Left lung (tissue), 10 donors: ENCODE results near the gene CD300LD. TPM values are rescaled to one million over a fixed set of nuclear protein-coding genes. Genes with fewer than 3 reads are reported as not detected.
"Not testable (repeated sequence)": the region's sequence is repeated elsewhere in the genome, so short reads cannot be mapped to it uniquely, and the experiment has no call there.

Experiments
- ATAC-seq: fragments of 200-7000 bp; cut with Tn5 transposase; one replicate; pipeline ENCODE4 v1.9.1; 2020; ENCODE audit warnings: moderate library complexity
- DNase-seq, 4 donors: peaks; one replicate each; pipeline ENCODE4 v3.0.0-alpha.2; 2013 to 2020
- H3K27ac ChIP-seq, 2 donors: fragments of 200-600 bp; sonication (generic) in 1 of 2; one replicate each; pipeline versions ENCODE4 v1.5.0 to v1.8.0; 2020 to 2021
- H3K27me3 ChIP-seq, 2 donors: fragments of 200-600 bp; sonication (generic) in 1 of 2; one replicate each; pipeline versions ENCODE4 v1.5.0 to v1.8.0; 2020 to 2021
- H3K36me3 ChIP-seq, 2 donors: fragments of 200-600 bp; sonication (generic) in 1 of 2; one replicate each; pipeline versions ENCODE4 v1.5.0 to v1.8.0; 2020 to 2021
- H3K4me1 ChIP-seq, 2 donors: fragments of 200-600 bp; one replicate each; pipeline ENCODE4 v1.8.0; 2021
- H3K4me3 ChIP-seq, 2 donors: fragments of 200-600 bp; sonication (generic) in 1 of 2; one replicate each; pipeline versions ENCODE4 v1.5.0 to v1.8.0; 2020 to 2021; ENCODE audit warnings: mild to moderate bottlenecking in 1 of 2
- H3K9me3 ChIP-seq, 2 donors: fragments of 200-600 bp; sonication (generic) in 1 of 2; one replicate each; pipeline versions ENCODE4 v1.5.0 to v1.8.0; 2020 to 2021
- intact Hi-C, 2 donors: fragments of 100-400 bp; cut with DNase I; formaldehyde crosslinking; loops; one replicate each; pipeline versions ENCODE4 v1.11.2 to v1.14.2; 2022
- polyA plus RNA-seq, 6 donors: library from polyadenylated mRNA; unstranded; fragments of 120-200 nt; gene quantifications; one replicate each; pipeline ENCODE4 v1.2.1, GENCODE V29; 2013; ENCODE audit not compliant: insufficient read length in 6 of 6
- total RNA-seq, 2 donors: library from RNA; stranded (reverse); fragmentation: NEBNext Ultra II Directional; extraction: Animal tissue kit (Norgen Biotek cat#: 25700); gene quantifications; one replicate each; pipeline ENCODE4 v1.2.1, GENCODE V29; 2021
- TF ChIP-seq, protein P1 (sequence below), 2 donors: fragments of 200-600 bp; sonication (generic) in 1 of 2; IDR thresholded peaks; one replicate each; pipeline versions ENCODE4 v1.5.0 to v1.8.0; 2021; ENCODE audit warnings: antibody characterized with exemption in 2 of 2
- donor health status: DM: no; HTN: yes; CAD: no.
- donor health status: DM: no; HTN: no; CAD: no.

Gene CD300LD
- total and polyA plus RNA-seq, 8 donors: 0.29 TPM; not detected in 7

DNA sequence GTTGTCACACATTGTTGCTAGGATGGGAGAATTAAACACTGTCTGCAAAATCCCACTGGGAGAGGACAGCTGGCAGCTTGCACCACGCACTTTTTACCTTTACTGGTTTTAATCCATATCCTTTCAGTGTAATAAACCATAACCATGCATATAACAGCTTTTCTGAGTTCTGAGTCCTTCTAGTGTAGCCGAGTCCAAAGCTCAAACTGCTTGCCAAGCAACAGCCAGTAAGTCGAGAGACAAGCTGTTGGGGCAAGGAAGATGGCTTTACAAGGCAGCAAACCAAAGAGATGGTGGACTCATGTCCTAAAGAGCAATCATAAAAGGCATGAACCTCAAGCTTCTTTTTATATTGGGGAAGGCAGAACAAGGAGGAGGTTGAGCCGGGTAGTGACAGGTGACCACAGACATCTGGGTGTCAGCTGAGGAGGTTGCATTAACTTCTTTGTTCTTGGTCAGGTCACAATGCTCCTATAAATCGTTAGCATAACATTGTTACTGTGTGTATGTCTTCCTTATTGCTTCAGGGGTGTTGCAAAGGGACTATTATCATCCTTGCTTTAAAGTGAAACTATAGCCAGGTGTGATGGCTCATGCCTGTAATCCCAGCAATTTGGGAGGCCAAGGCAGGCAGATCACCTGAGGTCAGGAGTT is 17.5 kb downstream of the CD300LD start:
- intact Hi-C loops: no loop called here
- H3K36me3 ChIP-seq: no peaks in the 10 kb centered on the region

DNA sequence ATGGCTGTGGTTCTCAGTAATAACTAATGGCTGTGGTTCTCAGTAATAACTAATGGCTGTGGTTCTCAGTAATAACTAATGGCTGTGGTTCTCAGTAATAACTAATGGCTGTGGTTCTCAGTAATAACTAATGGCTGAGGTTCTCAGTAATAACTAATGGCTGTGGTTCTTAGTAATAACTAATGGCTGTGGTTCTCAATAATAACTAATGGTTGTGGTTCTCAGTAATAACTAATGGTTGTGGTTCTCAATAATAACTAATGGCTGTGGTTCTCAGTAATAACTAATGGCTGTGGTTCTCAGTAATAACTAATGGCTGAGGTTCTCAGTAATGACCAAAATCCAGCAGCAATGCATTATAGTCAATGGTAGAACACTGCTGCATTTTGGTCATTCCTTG is 18.4 kb downstream of the CD300LD start:
- H3K27me3 ChIP-seq: peaks cover 0 to 48% of the 10 kb centered on the region in 2 donors
- H3K27ac ChIP-seq, H3K36me3 ChIP-seq, H3K4me3 ChIP-seq, intact Hi-C loops, DNase-seq, ATAC-seq, H3K9me3 ChIP-seq: not testable (repeated sequence)
- H3K4me1 ChIP-seq: peaks cover 0 to 15% of the 10 kb centered on the region in 2 donors

More for the DNA sequence above, 17.5 kb downstream of the CD300LD start:
- Histone ChIP-seq H3K9me3 (no peaks in the 10 kb centered on the region), H3K27me3 (peaks cover 0 to 45% of the 10 kb centered on the region in 2 donors), H3K27ac (no peak overlapping the region), H3K4me1 (peaks cover 0 to 10% of the 10 kb centered on the region in 2 donors), H3K4me3 (no peak overlapping the region)
- no peak for DNase-seq
- no peak for ATAC-seq
- TF ChIP-seq, protein P1, sequence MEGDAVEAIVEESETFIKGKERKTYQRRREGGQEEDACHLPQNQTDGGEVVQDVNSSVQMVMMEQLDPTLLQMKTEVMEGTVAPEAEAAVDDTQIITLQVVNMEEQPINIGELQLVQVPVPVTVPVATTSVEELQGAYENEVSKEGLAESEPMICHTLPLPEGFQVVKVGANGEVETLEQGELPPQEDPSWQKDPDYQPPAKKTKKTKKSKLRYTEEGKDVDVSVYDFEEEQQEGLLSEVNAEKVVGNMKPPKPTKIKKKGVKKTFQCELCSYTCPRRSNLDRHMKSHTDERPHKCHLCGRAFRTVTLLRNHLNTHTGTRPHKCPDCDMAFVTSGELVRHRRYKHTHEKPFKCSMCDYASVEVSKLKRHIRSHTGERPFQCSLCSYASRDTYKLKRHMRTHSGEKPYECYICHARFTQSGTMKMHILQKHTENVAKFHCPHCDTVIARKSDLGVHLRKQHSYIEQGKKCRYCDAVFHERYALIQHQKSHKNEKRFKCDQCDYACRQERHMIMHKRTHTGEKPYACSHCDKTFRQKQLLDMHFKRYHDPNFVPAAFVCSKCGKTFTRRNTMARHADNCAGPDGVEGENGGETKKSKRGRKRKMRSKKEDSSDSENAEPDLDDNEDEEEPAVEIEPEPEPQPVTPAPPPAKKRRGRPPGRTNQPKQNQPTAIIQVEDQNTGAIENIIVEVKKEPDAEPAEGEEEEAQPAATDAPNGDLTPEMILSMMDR (IDR thresholded peaks at IDR 0.05): no peak

GRCh38 chr17:74573169-74573568 is 18.9 kb downstream of the CD300LD start:
- Histone ChIP-seq H3K27ac (no peak overlapping the region), H3K36me3 (no peaks in the 10 kb centered on the region), H3K27me3 (peaks cover 0 to 48% of the 10 kb centered on the region in 2 donors), H3K4me3 (no peak overlapping the region), H3K9me3 (no peaks in the 10 kb centered on the region), H3K4me1 (peaks cover 0 to 17% of the 10 kb centered on the region in 2 donors)
- TF ChIP-seq, protein P1 (IDR thresholded peaks at IDR 0.05): no peak
- no peak for DNase-seq
- no peak for ATAC-seq
- intact Hi-C loops: no loop called here

DNA sequence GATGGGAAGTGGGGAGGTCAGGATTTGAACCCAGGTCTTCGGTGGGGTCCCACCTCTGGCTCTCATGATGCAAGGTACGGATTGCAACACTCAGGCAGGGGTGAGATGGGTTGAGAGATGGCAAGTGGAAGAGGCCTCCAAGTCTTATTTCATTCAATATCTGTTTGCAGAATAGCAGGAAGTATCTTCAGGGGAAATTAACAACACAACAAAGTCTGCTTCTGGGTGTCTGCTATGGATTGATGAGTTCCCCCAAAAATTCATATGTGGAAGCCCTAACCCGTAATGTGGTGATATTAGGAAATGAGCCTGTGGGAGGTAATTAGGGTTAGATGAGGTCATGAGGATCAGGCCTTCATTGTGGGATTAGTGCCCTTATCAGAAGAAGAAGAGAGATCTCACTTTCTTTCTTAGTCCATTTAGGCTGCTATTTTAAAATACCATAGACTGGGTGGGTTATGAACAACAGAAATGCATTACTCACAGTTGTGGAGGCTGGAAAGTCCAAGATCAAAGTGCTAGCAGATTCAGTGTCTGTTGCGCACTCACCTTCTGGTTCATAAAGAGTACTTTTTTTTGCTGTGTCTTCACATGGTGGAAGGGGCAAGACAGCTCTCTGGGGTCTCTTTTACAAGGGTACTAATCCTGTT is 20.3 kb downstream of the CD300LD start:
- Histone ChIP-seq H3K27ac (no peak overlapping the region), H3K9me3 (no peaks in the 10 kb centered on the region), H3K4me1 (peaks cover 0 to 31% of the 10 kb centered on the region in 2 donors), H3K4me3 (no peak overlapping the region), H3K27me3 (peaks cover 0 to 50% of the 10 kb centered on the region in 2 donors), H3K36me3 (no peaks in the 10 kb centered on the region)
- TF ChIP-seq, protein P1 (IDR thresholded peaks at IDR 0.05): no peak
- DNase-seq: no peak
- no peak for ATAC-seq
- intact Hi-C loops: no loop called here

DNA sequence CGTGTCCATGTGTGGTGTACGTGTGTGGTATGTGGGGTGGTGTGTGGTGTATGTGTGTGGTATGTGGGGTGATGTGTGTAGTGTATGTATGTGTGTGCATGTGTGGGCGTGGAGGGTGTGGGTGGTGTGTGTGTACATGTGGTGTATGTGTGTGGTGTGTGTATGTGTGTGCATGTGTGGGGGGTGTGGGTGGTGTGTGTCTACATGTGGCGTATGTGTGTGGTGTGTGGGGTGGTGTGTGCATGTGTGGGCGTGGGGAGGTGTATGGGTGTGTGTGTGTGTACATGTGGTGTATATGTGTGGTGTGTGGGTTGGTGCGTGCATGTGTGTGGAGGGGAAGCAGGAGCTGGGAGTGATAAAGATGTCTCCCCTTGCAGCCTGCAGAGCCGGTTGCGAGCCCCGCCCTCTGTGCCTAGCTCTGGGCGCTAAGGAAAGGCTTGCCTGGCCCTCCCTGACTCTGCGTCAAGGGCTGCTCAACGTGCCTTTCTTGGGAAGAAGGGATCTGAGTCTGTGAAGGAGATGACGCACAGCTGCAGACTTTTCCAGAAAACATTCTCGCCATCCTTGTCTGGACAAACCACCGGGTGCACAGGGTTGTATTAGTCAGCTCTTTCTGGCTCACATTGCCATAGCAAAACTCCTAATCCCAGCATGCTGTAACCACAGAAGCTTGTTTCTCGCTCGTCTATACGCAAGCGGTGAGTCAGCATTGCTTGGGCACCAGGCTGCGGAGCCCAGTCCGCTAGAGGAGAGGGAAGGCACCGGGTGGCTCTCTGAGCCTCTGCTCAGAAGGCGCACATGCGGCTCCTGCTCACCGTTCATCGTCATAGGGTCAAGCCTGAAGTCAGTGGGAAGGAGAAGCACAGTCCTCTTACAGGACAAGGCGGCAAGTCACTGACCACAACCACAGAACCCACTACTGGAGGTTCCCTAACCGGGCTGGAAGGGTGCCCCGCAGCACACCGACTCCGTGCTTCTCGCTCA is 22.8 kb downstream of the CD300LD start:
- H3K36me3 ChIP-seq: no peaks in the 10 kb centered on the region
- intact Hi-C loops: no loop called here
- H3K4me3 ChIP-seq: no peak overlapping the region
- peaks cover 0 to 36% of the 10 kb centered on the region in 2 donors for H3K4me1 ChIP-seq
- peak overlapping the region in 1 of 2 donors; percentile 56 for H3K27ac ChIP-seq
- TF ChIP-seq, protein P1 (IDR thresholded peaks at IDR 0.05): no peak
- H3K27me3 ChIP-seq: peaks cover 0 to 45% of the 10 kb centered on the region in 2 donors
- no peaks in the 10 kb centered on the region for H3K9me3 ChIP-seq
- ATAC-seq (peak; percentile 78), DNase-seq (peak in 2 of 4 donors; percentile 8 to 91)
